GM12878 (cell line): ENCODE data around the gene TUBB4B. TPM values are rescaled to one million over a fixed set of nuclear protein-coding genes. Genes with fewer than 3 reads are reported as not detected.

Experiments used
- BCL3 ChIP-seq: IDR thresholded peaks from 2 replicates; pipeline ENCODE4 v1.6.1; 2011; ENCODE audit warnings: borderline replicate concordance, low read depth, mild to moderate bottlenecking, moderate library complexity, low read length; ENCODE audit not compliant: insufficient read depth, poor library complexity, severe bottlenecking
- BCLAF1 ChIP-seq: fragments of 450-650 bp; IDR thresholded peaks from 2 replicates; pipeline ENCODE4 v1.6.1; 2017; ENCODE audit warnings: antibody characterized with exemption, mild to moderate bottlenecking, moderate library complexity
- CBX5 ChIP-seq: sonication (generic); IDR thresholded peaks from 2 replicates; pipeline ENCODE4 v1.6.1; 2016; ENCODE audit warnings: low read depth, moderate library complexity, mild to moderate bottlenecking, inconsistent platforms
- CREB1 ChIP-seq: IDR thresholded peaks from 2 replicates; pipeline ENCODE4 v1.6.1; 2012; ENCODE audit warnings: low read depth, mild to moderate bottlenecking, inconsistent platforms
- GABPA ChIP-seq: IDR thresholded peaks from 2 replicates; pipeline ENCODE4 v1.6.1; 2014; ENCODE audit warnings: antibody characterized with exemption, low read depth, mild to moderate bottlenecking, inconsistent platforms
- GATAD2B ChIP-seq: fragments of 450-650 bp; conservative IDR thresholded peaks from 2 replicates; pipeline ENCODE4 v1.6.1; 2017; ENCODE audit warnings: low read depth, mild to moderate bottlenecking, moderate library complexity
- polyA plus RNA-seq, 11 experiments: library from polyadenylated mRNA; depleted of rRNA in 4 of 11; unstranded in 6 of 11; stranded (reverse) in 5 of 11; fragments of >200 nt; fragmentation: Nextera tagmentation in 4 of 11; fragmentation: Illumina TruSeq in 1 of 11; extraction: Ambion mirVana in 4 of 11; extraction: Trizol in 1 of 11; gene quantifications; 1 replicate in 1 of 11; 2 replicates in 10 of 11; pipeline versions ENCODE4 v1.2.1 to v1.2.3, GENCODE V29; 2011 to 2016; ENCODE audit warnings: inconsistent platforms in 2 of 11, missing spikeins in 2 of 11, low read depth in 1 of 11
- total RNA-seq, 4 experiments: library from RNA; depleted of rRNA in 3 of 4; stranded (reverse); fragments of >200 nt in 3 of 4; fragmentation: Illumina TruSeq in 1 of 4; extraction: Trizol in 1 of 4; gene quantifications; 2 replicates each; pipeline versions ENCODE4 v1.2.1 to v1.2.3, GENCODE V29; 2013 to 2021
- TF ChIP-seq, protein P1 (sequence below): fragments of 450-650 bp; conservative IDR thresholded peaks from 2 replicates; pipeline ENCODE4 v1.6.1; 2017; ENCODE audit warnings: mild to moderate bottlenecking, moderate library complexity

TUBB4B gene
- total and polyA plus RNA-seq, 10 of the 15 experiments (the other 5 are each of a cell fraction or from before 2014, with no cell fraction given) = 23.0 to 532 (median 254) TPM

DNA sequence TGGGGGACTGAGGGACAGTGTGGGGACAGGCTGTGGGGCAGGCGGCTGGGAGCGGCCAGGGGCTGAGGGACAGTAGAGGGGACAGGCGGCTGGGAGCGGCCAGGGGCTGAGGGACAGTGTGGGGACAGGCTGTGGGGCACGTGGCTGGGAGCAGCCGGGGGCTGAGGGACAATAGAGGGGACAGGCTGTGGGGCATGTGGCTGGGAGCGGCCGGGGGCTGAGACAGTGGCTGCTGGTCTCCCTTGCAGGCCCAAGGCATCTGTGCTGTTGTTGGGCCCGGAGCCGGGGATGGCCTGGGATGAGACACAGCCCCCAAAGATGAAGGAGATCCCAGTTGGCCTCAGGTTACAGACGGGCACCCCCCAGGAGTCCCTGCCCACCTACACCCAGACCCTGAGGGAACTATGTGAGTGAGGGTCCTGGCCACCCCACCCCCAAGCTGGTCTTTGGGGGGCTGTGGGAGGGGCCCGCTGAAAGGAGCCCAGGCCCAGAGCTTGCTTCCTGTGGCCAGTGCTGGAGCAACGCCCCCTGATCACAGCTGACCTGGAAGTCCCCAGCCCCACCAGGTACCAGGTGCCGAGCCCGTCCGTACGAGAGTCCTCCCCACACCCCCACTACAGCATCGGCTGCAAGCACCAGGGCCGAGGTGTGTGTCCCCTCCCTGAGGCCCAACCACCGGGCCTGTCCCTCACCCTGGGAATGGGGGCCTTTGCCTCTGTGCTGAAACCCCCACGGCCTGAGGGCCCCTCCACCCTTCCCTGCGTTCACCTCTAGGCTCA lies 10.6 kb downstream of the TUBB4B start (continued):
- TF ChIP-seq, protein P1, sequence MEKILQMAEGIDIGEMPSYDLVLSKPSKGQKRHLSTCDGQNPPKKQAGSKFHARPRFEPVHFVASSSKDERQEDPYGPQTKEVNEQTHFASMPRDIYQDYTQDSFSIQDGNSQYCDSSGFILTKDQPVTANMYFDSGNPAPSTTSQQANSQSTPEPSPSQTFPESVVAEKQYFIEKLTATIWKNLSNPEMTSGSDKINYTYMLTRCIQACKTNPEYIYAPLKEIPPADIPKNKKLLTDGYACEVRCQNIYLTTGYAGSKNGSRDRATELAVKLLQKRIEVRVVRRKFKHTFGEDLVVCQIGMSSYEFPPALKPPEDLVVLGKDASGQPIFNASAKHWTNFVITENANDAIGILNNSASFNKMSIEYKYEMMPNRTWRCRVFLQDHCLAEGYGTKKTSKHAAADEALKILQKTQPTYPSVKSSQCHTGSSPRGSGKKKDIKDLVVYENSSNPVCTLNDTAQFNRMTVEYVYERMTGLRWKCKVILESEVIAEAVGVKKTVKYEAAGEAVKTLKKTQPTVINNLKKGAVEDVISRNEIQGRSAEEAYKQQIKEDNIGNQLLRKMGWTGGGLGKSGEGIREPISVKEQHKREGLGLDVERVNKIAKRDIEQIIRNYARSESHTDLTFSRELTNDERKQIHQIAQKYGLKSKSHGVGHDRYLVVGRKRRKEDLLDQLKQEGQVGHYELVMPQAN = no peak
- TF ChIP-seq BCL3 (no peak), BCLAF1 (no peak), GABPA (no peak), CBX5 (no peak), GATAD2B (no peak), CREB1 (no peak)
- TF ChIP-seq, all 136 proteins: peak for 0
